B cell (primary cell): ENCODE measurements around the gene GPHB5.
"Not testable (repeated sequence)": the region's sequence is repeated elsewhere in the genome, so short reads cannot be mapped to it uniquely, and the experiment has no call there.

Experiments
- EZH2 ChIP-seq: IDR thresholded peaks from 2 replicates; pipeline ENCODE4 v1.6.1; 2012; ENCODE audit warnings: borderline replicate concordance, low read depth, mild to moderate bottlenecking, moderate library complexity, low read length; ENCODE audit not compliant: insufficient read depth, poor library complexity, severe bottlenecking
- TF ChIP-seq, protein P1 (sequence below): fragments of 200-600 bp; IDR thresholded peaks from one replicate; pipeline ENCODE4 v1.8.0; 2022; ENCODE audit warnings: antibody characterized with exemption, mild to moderate bottlenecking

DNA sequence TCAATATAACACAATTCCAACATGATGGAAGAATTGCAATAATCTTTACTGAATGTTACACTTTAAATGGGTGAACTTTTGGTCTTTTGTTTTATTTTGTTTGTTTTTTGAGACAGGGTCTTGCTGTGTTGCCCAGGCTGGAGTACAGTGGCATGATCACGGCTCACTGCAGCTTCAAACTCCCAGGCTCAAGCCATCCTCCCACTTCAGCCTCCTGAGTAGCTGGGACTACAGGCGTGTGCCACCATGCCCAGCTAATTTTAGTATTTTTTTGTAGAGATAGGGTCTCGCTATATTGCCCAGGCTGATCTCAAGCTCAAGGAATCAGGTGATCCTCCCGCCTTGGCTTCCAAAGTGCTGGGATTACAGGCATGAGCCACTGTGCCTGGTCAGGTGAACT, 38.8 kb downstream of the GPHB5 start:
- TF ChIP-seq, protein P1, sequence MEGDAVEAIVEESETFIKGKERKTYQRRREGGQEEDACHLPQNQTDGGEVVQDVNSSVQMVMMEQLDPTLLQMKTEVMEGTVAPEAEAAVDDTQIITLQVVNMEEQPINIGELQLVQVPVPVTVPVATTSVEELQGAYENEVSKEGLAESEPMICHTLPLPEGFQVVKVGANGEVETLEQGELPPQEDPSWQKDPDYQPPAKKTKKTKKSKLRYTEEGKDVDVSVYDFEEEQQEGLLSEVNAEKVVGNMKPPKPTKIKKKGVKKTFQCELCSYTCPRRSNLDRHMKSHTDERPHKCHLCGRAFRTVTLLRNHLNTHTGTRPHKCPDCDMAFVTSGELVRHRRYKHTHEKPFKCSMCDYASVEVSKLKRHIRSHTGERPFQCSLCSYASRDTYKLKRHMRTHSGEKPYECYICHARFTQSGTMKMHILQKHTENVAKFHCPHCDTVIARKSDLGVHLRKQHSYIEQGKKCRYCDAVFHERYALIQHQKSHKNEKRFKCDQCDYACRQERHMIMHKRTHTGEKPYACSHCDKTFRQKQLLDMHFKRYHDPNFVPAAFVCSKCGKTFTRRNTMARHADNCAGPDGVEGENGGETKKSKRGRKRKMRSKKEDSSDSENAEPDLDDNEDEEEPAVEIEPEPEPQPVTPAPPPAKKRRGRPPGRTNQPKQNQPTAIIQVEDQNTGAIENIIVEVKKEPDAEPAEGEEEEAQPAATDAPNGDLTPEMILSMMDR = not testable (repeated sequence)
- TF ChIP-seq EZH2 = not testable (repeated sequence)
